HG02870 (cell line): ENCODE measurements around the gene NTRK3.

Source experiments
- ATAC-seq: cut with Tn5 transposase; IDR thresholded peaks from one replicate; pipeline ENCODE4 v1.9.1; 2021; ENCODE audit warnings: mild to moderate bottlenecking, moderate library complexity; ENCODE audit not compliant: unreplicated experiment

NTRK3 gene

GRCh38 chr15:88258093-88258641, 1.6 kb upstream of the NTRK3 start:
- ATAC-seq, result no peak

- ATAC-seq, result no peak
Measured at GRCh38 chr15:88257311-88258092, 963 bp upstream of the NTRK3 start.

GRCh38 chr15:88255484-88256278, 858 bp downstream of the NTRK3 start:
- ATAC-seq, result no peak

- ATAC-seq, result no peak
Measured at GRCh38 chr15:88255087-88255483, 1.5 kb downstream of the NTRK3 start.

GRCh38 chr15:88252441-88252840, 4.1 kb downstream of the NTRK3 start:
- ATAC-seq, result no peak

GRCh38 chr15:88250826-88251225, 5.7 kb downstream of the NTRK3 start:
- no peak for ATAC-seq

- ATAC-seq, result no peak
Measured at GRCh38 chr15:88249220-88249619, 7.3 kb downstream of the NTRK3 start.

GRCh38 chr15:88247914-88248313, 8.6 kb downstream of the NTRK3 start:
- ATAC-seq, result no peak

GRCh38 chr15:88246666-88247446, 9.7 kb downstream of the NTRK3 start:
- peak; percentile 70 for ATAC-seq

GRCh38 chr15:88246081-88246480, 10.5 kb downstream of the NTRK3 start:
- no peak for ATAC-seq

GRCh38 chr15:88243895-88244787, 12.4 kb downstream of the NTRK3 start:
- ATAC-seq, result no peak

GRCh38 chr15:88242586-88243555, 13.7 kb downstream of the NTRK3 start:
- ATAC-seq, result no peak

GRCh38 chr15:88241461-88241860, 15.1 kb downstream of the NTRK3 start:
- no peak for ATAC-seq

- no peak for ATAC-seq
Measured at GRCh38 chr15:88241060-88241459, 15.5 kb downstream of the NTRK3 start.

GRCh38 chr15:88239594-88239993, 16.9 kb downstream of the NTRK3 start:
- no peak for ATAC-seq

- no peak for ATAC-seq
Measured at GRCh38 chr15:88238618-88239430, 17.7 kb downstream of the NTRK3 start.

GRCh38 chr15:88234711-88235110, 21.8 kb downstream of the NTRK3 start:
- no peak for ATAC-seq

GRCh38 chr15:88233921-88234320, 22.6 kb downstream of the NTRK3 start:
- no peak for ATAC-seq
